PC-3 (cell line): Measurements from ENCODE around the gene CADPS2.

Experiments
- CTCF ChIP-seq: fragments of 300-600 bp; sonication (generic); conservative IDR thresholded peaks from 2 replicates; pipeline ENCODE4 v1.5.1; 2017; ENCODE audit warnings: antibody characterized with exemption, low read depth, mild to moderate bottlenecking, low read length
- EZH2 ChIP-seq: fragments of 300-600 bp; sonication (generic); IDR thresholded peaks from one replicate; pipeline ENCODE4 v1.6.1; 2017; ENCODE audit warnings: antibody characterized with exemption, mild to moderate bottlenecking, low read length; ENCODE audit not compliant: unreplicated experiment

- TF ChIP-seq CTCF, result no peak
- no peak for TF ChIP-seq EZH2
These were observed 428.9 kb downstream of the CADPS2 start for GRCh38 chr7:122457325-122457724.
